Caco-2 (cell line): ENCODE results near the gene RAD51AP2. TPM values are rescaled to one million over a fixed set of nuclear protein-coding genes. Genes with fewer than 3 reads are reported as not detected.

Source experiments
- BruUV-seq: library from RNA; stranded (reverse); fragments of 400-500 nt; replicated peaks from 2 replicates; lab custom pipeline; 2021; lab: Mats Ljungman, UMichigan
- CTCF ChIA-PET: fragments of 300-600 bp; sonication (Branson Sonifier 250); formaldehyde crosslinking; loops from one replicate; lab custom pipeline; 2022; ENCODE audit warnings: antibody characterized with exemption; lab: Charles Lee
- POLR2A ChIA-PET: fragments of 300-600 bp; sonication (Branson Sonifier 250); formaldehyde crosslinking; loops from one replicate; lab custom pipeline; 2022; ENCODE audit warnings: antibody characterized with exemption; lab: Charles Lee
- DNase-seq, 2 experiments: peaks; one replicate each; pipeline versions ENCODE4 v3.0.0 to v3.0.0-alpha.2; 2020 to 2022
- H3K27me3 ChIP-seq: replicated peaks from 2 replicates; pipeline ENCODE4 v1.6.0; 2011; ENCODE audit warnings: low read length; ENCODE audit not compliant: control insufficient read depth, insufficient read depth
- H3K36me3 ChIP-seq: 2 replicates; pipeline ENCODE4 v1.5.1; 2011; ENCODE audit warnings: low read length; ENCODE audit not compliant: control insufficient read depth, insufficient read depth
- H3K4me1 ChIP-seq: fragments of 250-450 bp; sonication (Bioruptor Pico); 2 replicates; pipeline ENCODE4 v1.5.1; 2020; ENCODE audit warnings: mild to moderate bottlenecking
- H3K4me3 ChIP-seq: 2 replicates; pipeline ENCODE4 v1.5.1; 2011; ENCODE audit warnings: low read depth, mild to moderate bottlenecking, control low read depth, low read length
- H3K9me3 ChIP-seq: fragments of 250-450 bp; sonication (Bioruptor Pico); 2 replicates; pipeline ENCODE4 v1.5.1; 2020; ENCODE audit warnings: mild to moderate bottlenecking, moderate library complexity
- H3K27ac Mint-ChIP-seq: one replicate; pipeline ENCODE4 v1.8.0; 2022; ENCODE audit warnings: mixed read lengths; ENCODE audit not compliant: unreplicated experiment
- H3K27me3 Mint-ChIP-seq: one replicate; pipeline ENCODE4 v1.8.0; 2022; ENCODE audit warnings: mixed read lengths; ENCODE audit not compliant: insufficient read depth, unreplicated experiment
- H3K36me3 Mint-ChIP-seq: one replicate; pipeline ENCODE4 v1.8.0; 2022; ENCODE audit warnings: mild to moderate bottlenecking, mixed read lengths; ENCODE audit not compliant: insufficient read depth, unreplicated experiment
- H3K4me1 Mint-ChIP-seq: one replicate; pipeline ENCODE4 v1.8.0; 2022; ENCODE audit warnings: low read depth, mixed read lengths; ENCODE audit not compliant: unreplicated experiment
- H3K4me3 Mint-ChIP-seq: one replicate; pipeline ENCODE4 v1.8.0; 2022; ENCODE audit warnings: mild to moderate bottlenecking, moderate library complexity, mixed read lengths; ENCODE audit not compliant: unreplicated experiment
- H3K9me3 Mint-ChIP-seq: one replicate; pipeline ENCODE4 v1.8.0; 2022; ENCODE audit warnings: mixed read lengths; ENCODE audit not compliant: unreplicated experiment
- CTCF ChIP-seq, 2 experiments: fragments of 200-600 bp in 1 of 2; IDR thresholded peaks; 1 replicate in 1 of 2; 2 replicates in 1 of 2; pipeline versions ENCODE4 v1.5.1 to v1.8.0; 2011 to 2022; ENCODE audit warnings: antibody characterized with exemption in 1 of 2, control low read depth in 1 of 2, inconsistent platforms in 1 of 2, low read depth in 1 of 2, low read length in 1 of 2, mild to moderate bottlenecking in 1 of 2, moderate library complexity in 1 of 2; ENCODE audit not compliant: insufficient read depth in 1 of 2, severe bottlenecking in 1 of 2, unreplicated experiment in 1 of 2
- intact Hi-C: fragments of 100-400 bp; cut with micrococcal nuclease; formaldehyde crosslinking; loops from one replicate; pipeline ENCODE4 v1.10.0; 2022; ENCODE audit not compliant: unreplicated experiment
- total RNA-seq: library from RNA; stranded (reverse); gene quantifications from 2 replicates; pipeline ENCODE4 v1.2.3, GENCODE V29; 2022

RAD51AP2 gene
- total RNA-seq, 1 experiment from 2014 or later, result not detected

GRCh38 chr2:17539611-17540092 is 21.4 kb upstream of the RAD51AP2 start:
- H3K27me3 Mint-ChIP-seq, result peaks cover 26% of the 10 kb centered on the region
- POLR2A ChIA-PET, result interaction anchor here (1.2 kb wide), 1 partner anchor 131 kb away, joined by 3 read pairs; no protein-coding TSS in a partner anchor

GRCh38 chr2:17538844-17539554 is 20.8 kb upstream of the RAD51AP2 start:
- ChIA-PET POLR2A (no interaction called here), CTCF (interaction anchor here (1.4 kb wide), 1 partner anchor 107 kb away, joined by 6 read pairs; no protein-coding TSS in a partner anchor)
- no TSS peak for BruUV-seq

More at GRCh38 chr2:17539611-17540092, 21.4 kb upstream of the RAD51AP2 start:
- Mint-ChIP-seq H3K27ac (peak overlapping the region; percentile 4), H3K9me3 (no peaks in the 10 kb centered on the region), H3K36me3 (peaks cover 6% of the 10 kb centered on the region), H3K4me3 (peak overlapping the region; percentile 71), H3K4me1 (peaks cover 11% of the 10 kb centered on the region)
- Histone ChIP-seq H3K4me1 (peaks cover 24% of the 10 kb centered on the region), H3K9me3 (no peaks in the 10 kb centered on the region), H3K4me3 (peak overlapping the region; percentile 58), H3K27me3 (no peaks in the 10 kb centered on the region; the same call in 1 of the 2 replicates), H3K36me3 (no peaks in the 10 kb centered on the region)
- CTCF ChIA-PET, result interaction anchor here (1.4 kb wide), 1 partner anchor 107 kb away, joined by 6 read pairs; no protein-coding TSS in a partner anchor
- no peak for TF ChIP-seq CTCF (IDR thresholded peaks at IDR 0.05; ENCODE audit: insufficient read depth in 1 of 2, low read depth in 1 of 2, low read length in 1 of 2, severe bottlenecking in 1 of 2, unreplicated experiment in 1 of 2)
- intact Hi-C loops, result loop anchor here (1.0 kb wide), 2 partner anchors 21 to 55 kb away; partner anchors contain the start of gene RAD51AP2
- BruUV-seq, result no TSS peak
- DNase-seq, result peak in 1 of 2 experiments; percentile 13

More at GRCh38 chr2:17538844-17539554, 20.8 kb upstream of the RAD51AP2 start:
- peak overlapping the region; percentile 58 for H3K4me3 ChIP-seq
- peaks cover 18% of the 10 kb centered on the region for H3K4me1 ChIP-seq
- Mint-ChIP-seq H3K4me1 (peaks cover 11% of the 10 kb centered on the region), H3K27me3 (peaks cover 29% of the 10 kb centered on the region), H3K27ac (no peak overlapping the region), H3K4me3 (peak overlapping the region; percentile 71), H3K9me3 (no peaks in the 10 kb centered on the region), H3K36me3 (peaks cover 6% of the 10 kb centered on the region)
- no peak for TF ChIP-seq CTCF (IDR thresholded peaks at IDR 0.05; ENCODE audit: insufficient read depth in 1 of 2, low read depth in 1 of 2, low read length in 1 of 2, severe bottlenecking in 1 of 2, unreplicated experiment in 1 of 2)
- H3K9me3 ChIP-seq, result no peaks in the 10 kb centered on the region
- H3K36me3 ChIP-seq, result no peaks in the 10 kb centered on the region
- intact Hi-C loops, result no loop called here
- DNase-seq, result peak; percentile 75 to 81
- H3K27me3 ChIP-seq, result no peaks in the 10 kb centered on the region; the same call in 1 of the 2 replicates
